Right renal pelvis (tissue), 4 donors: ENCODE results near the gene TMEM37. TPM values are rescaled to one million over a fixed set of nuclear protein-coding genes. Genes with fewer than 3 reads are reported as not detected.

Source experiments
- polyA plus RNA-seq, 4 donors: library from polyadenylated mRNA; unstranded; fragments of 120-200 nt; gene quantifications; one replicate each; pipeline ENCODE4 v1.2.1, GENCODE V29; 2013; ENCODE audit not compliant: insufficient read length in 4 of 4

TMEM37 gene
- polyA plus RNA-seq, 4 donors = 46.3 to 73.2 (median 59.9) TPM

Other genes with a start within 250 kb of the TMEM37 start
- gene STEAP3, start 208.0 kb upstream of the TMEM37 start, polyA plus RNA-seq = 1 to 10 TPM; 1.4 to 1.9 (median 1.7) TPM
- 10 to 100 TPM; 20.8 to 27.1 (median 26.1) TPM for gene C2orf76, start 65.0 kb upstream of the TMEM37 start, polyA plus RNA-seq
- gene DBI, start 64.9 kb upstream of the TMEM37 start, polyA plus RNA-seq = 100 to 1,000 TPM; 211 to 262 (median 257) TPM
- 10 to 100 TPM in 2 of 4 donors, 1 to 10 TPM in 2; 7.9 to 11.5 (median 9.3) TPM for gene SCTR, start 92.6 kb downstream of the TMEM37 start, polyA plus RNA-seq
- 10 to 100 TPM; 22.7 to 30.6 (median 28.4) TPM for gene CFAP221, start 112.6 kb downstream of the TMEM37 start, polyA plus RNA-seq
- gene TMEM177, start 247.3 kb downstream of the TMEM37 start, polyA plus RNA-seq = 10 to 100 TPM; 17.8 to 23.4 (median 20.6) TPM